ENCODE data around the gene BLOC1S4.

- TF ChIP-seq CTCF (conservative IDR thresholded peaks at IDR 0.05; ENCODE audit: low read depth, low read length) (0 out of 2 replicates have a peak, but pooled peaks have one; percentile 28), EZH2phosphoT487 (IDR thresholded peaks at IDR 0.05; ENCODE audit: borderline replicate concordance, low read length) (no peak)
Observed at GRCh38 chr4:6688879-6689505, 27.0 kb upstream of the BLOC1S4 start.
